ENCODE results near the gene NKX1-1. TPM values are rescaled to one million over a fixed set of nuclear protein-coding genes. Genes with fewer than 3 reads are reported as not detected.

The NKX1-1 gene
- total RNA-seq (2022; extraction: Qiagen RNA extraction; ENCODE audit: low read depth), result not detected in 5 replicates

GRCh38 chr4:1406394-1406980 lies at the start of gene NKX1-1:
Gene NKX1-1 (minus strand): TSS chr4:1406442. CDS start chr4:1406442, 0 bp downstream.

Other genes starting within 250 kb of the NKX1-1 start
- gene SPON2, start 233.9 kb downstream of the NKX1-1 start, total RNA-seq (2022; extraction: Qiagen RNA extraction; ENCODE audit: low read depth), result 0.13 to 0.69 TPM (median 0.34 TPM) in 4 of 5 replicates, not detected in the other
- gene CTBP1, start 157.3 kb downstream of the NKX1-1 start, total RNA-seq (2022; extraction: Qiagen RNA extraction; ENCODE audit: low read depth), result 56.7 to 97.3 TPM (median 85.7 TPM) in 5 replicates
- 48.8 to 68.1 TPM (median 64.7 TPM) in 5 replicates for gene MAEA, start 116.6 kb downstream of the NKX1-1 start, total RNA-seq (2022; extraction: Qiagen RNA extraction; ENCODE audit: low read depth)
- 3.2 to 5.7 TPM (median 5.0 TPM) in 5 replicates for gene UVSSA, start 59.2 kb downstream of the NKX1-1 start, total RNA-seq (2022; extraction: Qiagen RNA extraction; ENCODE audit: low read depth)